HepG2 (cell line): Measurements from ENCODE around the gene ERBB3. TPM values are rescaled to one million over a fixed set of nuclear protein-coding genes. Genes with fewer than 3 reads are reported as not detected.
A peak's percentile ranks its signal among the peaks of the same experiment; 100 is the strongest.

Source experiments
- AKAP8 ChIP-seq: sonication (generic); formaldehyde crosslinking; IDR thresholded peaks from 2 replicates; pipeline ENCODE4 v1.5.1; 2020; ENCODE audit warnings: mild to moderate bottlenecking, missing genetic modification reagents
- ATF7-NPFF ChIP-seq: sonication (generic); formaldehyde crosslinking; IDR thresholded peaks from 2 replicates; pipeline ENCODE4 v1.8.1; 2023; ENCODE audit warnings: mild to moderate bottlenecking, low read depth, missing genetic modification reagents, moderate library complexity
- CSRNP1 ChIP-seq: sonication (generic); formaldehyde crosslinking; IDR thresholded peaks from 2 replicates; pipeline ENCODE4 v1.8.1; 2023; ENCODE audit warnings: mild to moderate bottlenecking, missing genetic modification reagents
- GABPB1 ChIP-seq: IDR thresholded peaks from 2 replicates; pipeline ENCODE4 v1.6.1; 2016; ENCODE audit warnings: mild to moderate bottlenecking, missing genetic modification reagents, moderate library complexity, missing compliant biosample characterization
- HIVEP1 ChIP-seq: sonication (generic); formaldehyde crosslinking; IDR thresholded peaks from 2 replicates; pipeline ENCODE4 v1.4.0; 2020; ENCODE audit warnings: mild to moderate bottlenecking, missing genetic modification reagents
- HNRNPK ChIP-seq: fragments of 200-400 bp; formaldehyde crosslinking; IDR thresholded peaks from 2 replicates; pipeline ENCODE4 v1.6.1; 2018; ENCODE audit warnings: low read length, low read depth, moderate library complexity, mild to moderate bottlenecking; ENCODE audit not compliant: poor library complexity, severe bottlenecking
- HNRNPL ChIP-seq: fragments of 200-400 bp; formaldehyde crosslinking; IDR thresholded peaks from 2 replicates; pipeline ENCODE4 v1.6.1; 2017; ENCODE audit warnings: mild to moderate bottlenecking, low read depth, low read length
- MATR3 ChIP-seq: sonication (generic); formaldehyde crosslinking; IDR thresholded peaks from 2 replicates; pipeline ENCODE4 v1.4.0; 2020; ENCODE audit warnings: missing genetic modification reagents
- MYNN ChIP-seq: sonication (generic); formaldehyde crosslinking; IDR thresholded peaks from 2 replicates; pipeline ENCODE4 v1.4.0; 2020; ENCODE audit warnings: mild to moderate bottlenecking, low read depth, missing genetic modification reagents
- ZNF124 ChIP-seq: sonication (generic); formaldehyde crosslinking; IDR thresholded peaks from 2 replicates; pipeline ENCODE4 v1.4.0; 2020; ENCODE audit warnings: missing genetic modification reagents
- ZNF318 ChIP-seq: sonication (generic); formaldehyde crosslinking; IDR thresholded peaks from 2 replicates; pipeline ENCODE4 v1.4.0; 2020; ENCODE audit warnings: mild to moderate bottlenecking, missing genetic modification reagents
- ZNF660 ChIP-seq: sonication (generic); formaldehyde crosslinking; IDR thresholded peaks from 2 replicates; pipeline ENCODE4 v1.5.1; 2020; ENCODE audit warnings: mild to moderate bottlenecking, low read depth, missing genetic modification reagents, borderline replicate concordance
- ZNF691 ChIP-seq: sonication (generic); formaldehyde crosslinking; IDR thresholded peaks from 2 replicates; pipeline ENCODE4 v1.4.0; 2020; ENCODE audit warnings: missing genetic modification reagents, low read depth, mild to moderate bottlenecking, borderline replicate concordance
- ZNF746 ChIP-seq: sonication (generic); formaldehyde crosslinking; IDR thresholded peaks from 2 replicates; pipeline ENCODE4 v1.8.0; 2022; ENCODE audit warnings: mild to moderate bottlenecking, missing genetic modification reagents
- ZNF781 ChIP-seq: sonication (generic); formaldehyde crosslinking; IDR thresholded peaks from 2 replicates; pipeline ENCODE4 v1.5.1; 2020; ENCODE audit warnings: borderline replicate concordance, mild to moderate bottlenecking, missing genetic modification reagents; ENCODE audit errors: not compliant biosample characterization
- polyA plus RNA-seq, 8 experiments: library from polyadenylated mRNA; depleted of rRNA in 3 of 8; stranded (reverse) in 7 of 8; unstranded in 1 of 8; fragments of >200 nt; fragmentation: Illumina TruSeq in 4 of 8; extraction: Trizol in 4 of 8; gene quantifications; 2 replicates each; pipeline versions ENCODE4 v1.2.1 to v1.2.3, GENCODE V29; 2011 to 2016; ENCODE audit warnings: low read depth in 4 of 8, missing spikeins in 1 of 8, mixed read lengths in 1 of 8; ENCODE audit not compliant: insufficient read depth in 1 of 8
- total RNA-seq, 5 experiments: library from RNA; depleted of rRNA; stranded (reverse); fragments of >200 nt; fragmentation: Illumina TruSeq; extraction: Trizol; gene quantifications; 2 replicates each; pipeline ENCODE4 v1.2.3, GENCODE V29; 2016; ENCODE audit warnings: low read depth in 1 of 5

ERBB3 gene
- total and polyA plus RNA-seq, 2 of the 13 experiments (the other 11 are each of a cell fraction or from before 2014, with no cell fraction given) = 93.6 to 358 TPM

GRCh38 chr12:56129206-56129941 lies 49.4 kb downstream of the ERBB3 start (continued):
- TF ChIP-seq ZNF318 = no peak
- TF ChIP-seq ATF7-NPFF (CRISPR knock-in tag) = no peak
- no peak for TF ChIP-seq ZNF781
- TF ChIP-seq HNRNPL = no peak
- TF ChIP-seq ZNF124 (CRISPR knock-in tag) = no peak
- no peak for TF ChIP-seq HNRNPK
- TF ChIP-seq AKAP8 (CRISPR knock-in tag) = no peak
- no peak for TF ChIP-seq ZNF660 (CRISPR knock-in tag)
- no peak; the same call in 1 of the 2 replicates for TF ChIP-seq ZNF691 (CRISPR knock-in tag)
- peak; percentile 68; the same call in 1 of the 2 replicates for TF ChIP-seq GABPB1 (CRISPR knock-in tag)
- no peak for TF ChIP-seq CSRNP1 (CRISPR knock-in tag)
- no peak for TF ChIP-seq MATR3 (CRISPR knock-in tag)
- peak; percentile 26; the same call in 1 of the 2 replicates for TF ChIP-seq MYNN (CRISPR knock-in tag)
- 0 out of 2 replicates have a peak, but pooled peaks have one; percentile 39 for TF ChIP-seq ZNF746
- no peak for TF ChIP-seq HIVEP1 (CRISPR knock-in tag)
